HG03575 (cell line): ENCODE data around the gene CDH13.

Experiments
- ATAC-seq: cut with Tn5 transposase; IDR thresholded peaks from one replicate; pipeline ENCODE4 v1.9.1; 2021; ENCODE audit not compliant: unreplicated experiment, insufficient number of reproducible peaks, low FRiP score; ENCODE audit errors: extremely low read depth

The CDH13 gene

GRCh38 chr16:82671741-82672140 is 45.0 kb downstream of the CDH13 start:
- no peak for ATAC-seq

DNA sequence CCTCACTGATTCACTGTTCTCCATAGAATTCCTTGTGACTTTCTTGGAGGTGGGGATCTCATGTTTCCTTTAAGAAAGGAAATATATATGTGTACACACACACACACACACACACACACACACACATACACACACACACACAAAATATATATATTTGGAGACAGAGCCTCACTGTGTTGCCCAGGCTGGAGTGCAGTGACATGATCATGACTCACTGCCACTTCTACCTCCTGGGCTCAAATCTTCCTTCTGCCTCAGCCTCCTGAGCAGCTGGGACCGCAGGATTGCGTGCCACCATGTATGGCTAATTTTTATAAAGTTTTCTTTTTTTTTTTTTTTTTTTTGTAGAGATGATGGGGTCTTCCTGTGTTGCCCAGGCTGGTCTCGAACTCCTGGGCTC is 45.9 kb downstream of the CDH13 start:
- ATAC-seq, result no peak

DNA sequence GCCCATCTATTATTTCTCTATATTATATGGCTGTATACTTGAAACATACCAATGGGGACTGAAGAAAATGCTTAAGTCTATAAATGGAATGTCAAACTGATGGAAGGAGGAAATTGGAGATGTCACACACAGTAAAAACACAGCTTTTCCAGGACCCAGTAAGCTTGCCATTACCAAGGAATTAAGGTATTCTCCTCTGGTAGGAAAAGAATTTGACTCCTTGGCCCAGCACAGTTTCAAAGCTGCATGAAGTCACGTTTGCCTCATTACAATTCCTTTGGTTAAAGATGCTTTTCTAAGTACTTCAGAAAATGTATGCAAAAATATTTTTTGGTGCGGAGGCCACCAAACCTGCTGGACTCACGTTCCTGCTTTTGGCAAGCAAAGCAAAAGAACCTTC is 48.5 kb downstream of the CDH13 start:
- no peak for ATAC-seq

- ATAC-seq, result no peak
Measured at GRCh38 chr16:82681592-82681991, 54.8 kb downstream of the CDH13 start.

DNA sequence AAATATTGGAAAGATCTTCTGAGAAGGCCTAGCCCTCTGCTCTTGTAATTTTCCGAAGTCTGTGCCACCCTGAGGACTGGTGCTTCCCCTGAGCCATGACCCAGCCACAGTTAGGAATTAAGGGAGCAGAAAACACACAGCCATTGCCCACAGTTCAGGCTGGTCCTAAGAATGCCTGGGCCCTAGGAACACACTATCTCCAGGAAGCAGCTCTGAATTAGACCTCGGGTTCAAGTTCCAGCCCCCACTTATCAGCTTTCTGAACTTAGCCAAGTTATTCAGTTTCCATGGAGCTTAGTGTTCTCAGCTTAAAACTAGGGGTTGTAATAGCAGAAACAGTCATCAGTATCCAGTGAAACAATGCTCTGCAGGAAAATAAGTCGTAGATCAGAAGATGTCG is 56.0 kb downstream of the CDH13 start:
- ATAC-seq, result no peak

GRCh38 chr16:82684256-82684655 is 57.5 kb downstream of the CDH13 start:
- ATAC-seq, result no peak

DNA sequence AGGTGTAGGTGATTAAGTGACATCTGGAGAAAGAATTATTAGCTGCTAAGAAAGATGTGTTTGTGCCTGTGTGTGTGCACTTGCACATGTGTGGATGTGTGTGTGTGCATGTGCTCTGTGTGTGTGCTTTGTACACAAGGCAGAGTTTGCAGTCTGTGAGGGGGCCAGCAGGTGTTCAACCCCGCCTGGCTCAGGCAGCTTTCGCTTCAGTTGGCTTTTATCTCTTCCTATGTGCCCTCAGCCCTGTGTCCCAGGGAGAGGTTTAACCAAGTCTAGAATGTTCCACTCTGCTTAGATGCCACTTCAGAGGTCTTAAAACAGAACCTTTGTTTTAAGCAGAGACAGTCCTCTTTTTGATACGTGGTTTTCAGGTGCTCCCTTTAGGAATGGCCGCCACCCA is 58.8 kb downstream of the CDH13 start:
- ATAC-seq, result no peak

DNA sequence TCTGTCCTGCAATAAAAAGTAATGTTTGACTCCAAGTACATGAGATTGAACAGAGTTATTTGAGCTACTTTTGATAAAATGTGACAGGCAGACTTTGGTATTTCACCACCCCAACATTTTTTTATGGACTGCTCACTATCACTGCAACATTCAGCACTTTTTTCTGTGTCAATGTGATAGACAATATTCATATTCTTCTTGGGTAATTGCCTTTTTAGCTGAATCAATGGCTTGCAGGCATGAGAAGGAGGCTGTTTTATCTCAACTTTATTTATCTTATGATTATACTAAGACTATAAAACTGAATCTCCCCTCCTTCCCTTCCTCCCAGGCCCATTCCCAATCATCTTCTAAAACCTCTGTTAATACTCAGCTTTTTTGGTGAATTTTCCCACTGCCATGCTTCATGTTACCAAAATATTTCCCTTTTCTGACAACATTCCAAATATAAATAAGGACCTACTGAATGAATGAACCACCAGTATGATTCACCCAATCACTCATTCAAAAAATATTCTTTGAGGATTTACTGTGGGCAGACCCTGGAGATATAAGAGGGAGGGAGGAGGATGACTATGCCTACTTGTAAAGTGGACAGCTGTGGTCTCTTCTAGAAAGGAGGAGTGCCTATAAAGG is 67.6 kb downstream of the CDH13 start:
- ATAC-seq, result no peak

- no peak for ATAC-seq
Measured at GRCh38 chr16:82695806-82696205, 69.0 kb downstream of the CDH13 start.

GRCh38 chr16:82699260-82699659 is 72.5 kb downstream of the CDH13 start:
- ATAC-seq, result no peak

DNA sequence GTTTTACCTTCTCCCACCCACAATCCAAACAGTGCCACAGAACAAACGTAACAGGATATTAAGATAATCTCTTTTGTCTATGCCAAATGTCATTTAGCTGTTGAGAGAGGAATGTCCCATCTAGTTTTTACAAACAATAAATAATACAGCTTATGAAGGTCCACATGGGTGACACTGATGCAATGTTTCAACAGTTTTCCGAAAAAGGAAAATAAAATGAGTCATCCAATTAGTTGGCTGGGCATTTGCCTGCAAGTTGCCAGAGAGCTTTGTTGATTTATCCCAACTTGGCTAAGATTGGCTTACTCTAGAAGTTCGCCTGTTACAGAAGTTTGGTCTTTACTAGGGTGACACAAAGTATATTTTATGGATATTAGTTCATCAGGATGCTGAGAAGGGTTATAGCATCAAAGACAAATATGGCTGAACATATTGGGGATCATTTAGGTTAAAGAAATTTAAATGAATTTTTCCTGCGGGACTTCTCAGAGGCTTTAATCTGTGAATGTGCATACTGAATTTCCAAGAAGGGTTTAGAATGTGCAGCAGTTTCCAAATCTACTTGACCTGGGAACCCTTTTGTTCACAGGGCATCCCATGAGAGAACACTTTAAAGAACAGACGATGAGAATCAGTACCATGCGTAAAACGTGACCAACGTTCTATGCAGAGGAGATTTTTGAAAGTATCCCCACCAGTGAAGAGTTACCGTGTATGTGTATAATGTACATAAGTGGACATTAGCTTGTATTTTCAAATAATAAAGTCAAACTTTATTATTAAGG is 73.1 kb downstream of the CDH13 start:
- no peak for ATAC-seq

DNA sequence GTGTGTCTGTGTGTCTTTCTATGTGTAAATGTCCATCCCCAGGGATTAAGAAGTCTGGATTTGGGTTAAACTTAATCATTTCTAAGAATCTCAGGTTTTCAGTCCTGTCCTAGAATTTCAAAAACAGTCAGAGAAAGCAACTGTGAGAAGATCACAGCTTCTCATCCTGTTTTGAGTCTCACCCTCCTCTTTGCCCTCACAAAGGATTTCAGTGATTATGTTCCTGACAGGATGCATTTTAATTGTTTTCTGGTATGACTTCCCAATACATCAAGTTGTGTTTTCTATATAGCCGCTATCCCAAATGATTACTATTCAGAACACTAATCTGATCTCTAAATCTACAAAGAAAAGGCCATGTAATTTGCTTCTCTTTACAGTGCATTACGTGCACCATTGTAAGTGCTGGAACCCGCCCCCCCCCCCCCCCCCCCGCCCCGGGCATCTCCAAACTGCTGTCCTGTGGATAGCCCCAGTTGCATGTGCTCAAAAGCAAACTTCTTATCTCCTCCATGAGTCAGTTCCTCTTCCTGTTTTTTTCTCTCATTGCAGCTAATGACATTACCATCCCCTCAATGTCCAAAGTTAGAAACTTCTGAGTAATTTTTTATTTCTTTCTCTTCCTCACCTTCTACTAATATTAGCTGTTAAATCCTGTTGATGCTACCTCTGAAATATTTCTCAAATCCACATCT is 73.9 kb downstream of the CDH13 start:
- ATAC-seq, result no peak

DNA sequence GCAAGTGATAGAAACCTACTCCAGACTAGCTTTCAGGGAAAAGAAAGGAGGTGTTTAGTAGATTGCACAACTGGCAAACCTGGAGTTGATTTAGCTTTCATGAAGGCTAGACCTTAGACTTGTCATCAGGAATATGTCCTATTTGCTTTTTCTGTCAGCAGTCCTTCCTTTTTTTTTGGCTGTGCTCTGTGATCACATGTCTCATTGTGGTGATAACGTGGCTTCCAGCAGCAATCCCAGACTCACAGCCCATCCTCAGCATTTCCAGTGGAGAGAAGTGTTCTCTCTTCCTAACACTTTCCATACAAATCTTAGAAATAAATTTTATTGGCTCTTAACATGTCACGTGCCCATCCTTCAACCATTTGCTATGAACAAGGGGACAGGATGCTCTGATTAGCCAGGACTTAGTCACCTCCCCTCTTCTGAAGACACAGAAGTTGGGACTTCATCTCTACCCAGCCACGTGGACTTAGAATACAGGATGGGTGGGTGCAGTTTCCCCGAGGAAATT is 74.7 kb downstream of the CDH13 start:
- no peak for ATAC-seq

DNA sequence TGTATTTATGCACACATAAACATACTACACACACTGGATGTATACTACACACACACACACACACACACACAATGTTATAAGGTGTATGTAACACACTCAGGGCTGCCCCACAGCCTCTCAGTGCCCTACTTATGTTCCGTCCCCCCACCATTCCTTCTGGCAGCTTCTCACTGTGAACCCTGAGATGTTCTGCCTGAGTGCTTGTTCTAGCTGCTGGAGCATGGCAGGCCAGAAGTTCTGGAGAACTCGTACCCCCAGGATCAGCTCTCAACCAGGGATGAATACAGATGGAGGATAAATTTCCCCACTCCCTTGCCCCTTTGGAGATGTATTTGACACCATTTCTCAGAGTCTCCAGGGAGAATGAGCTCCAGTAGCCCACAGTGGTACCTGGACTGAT is 76.4 kb downstream of the CDH13 start:
- ATAC-seq, result no peak

DNA sequence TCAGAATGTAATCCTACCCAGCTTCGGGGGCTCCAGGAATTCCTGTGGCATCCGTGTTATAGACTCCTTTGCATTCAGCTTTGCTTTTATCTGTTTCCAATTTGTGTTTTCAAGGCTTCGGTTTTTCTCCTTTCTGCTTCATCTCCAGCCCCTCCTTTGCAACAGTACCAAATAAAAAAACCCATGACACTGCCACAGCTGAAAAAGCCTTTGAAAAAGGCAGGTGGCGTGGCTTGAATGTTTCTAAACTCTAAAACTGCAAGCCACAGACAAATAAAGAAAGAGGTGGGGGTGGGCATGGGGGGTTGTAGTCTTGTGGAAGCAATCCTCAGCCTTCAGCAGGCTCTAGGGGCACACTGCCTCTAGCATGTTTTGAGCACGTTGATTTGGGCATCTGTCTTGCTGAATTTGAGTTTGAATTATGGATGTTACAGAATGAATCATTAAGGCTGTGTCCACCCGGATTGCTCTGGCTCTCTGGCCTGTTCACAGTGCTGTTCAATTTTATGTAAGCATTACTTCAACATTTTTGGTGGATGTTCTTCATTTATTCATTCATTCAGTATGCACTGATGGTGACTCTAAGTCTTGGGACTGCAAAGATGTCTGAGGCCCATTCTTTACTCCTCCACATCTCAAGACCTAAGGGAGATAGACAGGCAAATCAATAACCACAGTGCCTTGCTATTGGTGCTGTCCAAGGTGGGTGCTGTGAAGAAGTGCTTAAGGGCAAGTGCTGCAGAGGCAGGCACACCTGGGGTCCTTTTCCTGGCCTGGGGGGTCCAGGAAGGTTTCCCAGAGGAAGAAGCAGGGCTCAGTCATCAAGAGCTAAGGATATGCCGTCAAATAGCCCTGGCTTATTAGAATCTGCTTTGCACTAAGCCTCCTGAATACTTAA is 77.4 kb downstream of the CDH13 start:
- no peak for ATAC-seq

DNA sequence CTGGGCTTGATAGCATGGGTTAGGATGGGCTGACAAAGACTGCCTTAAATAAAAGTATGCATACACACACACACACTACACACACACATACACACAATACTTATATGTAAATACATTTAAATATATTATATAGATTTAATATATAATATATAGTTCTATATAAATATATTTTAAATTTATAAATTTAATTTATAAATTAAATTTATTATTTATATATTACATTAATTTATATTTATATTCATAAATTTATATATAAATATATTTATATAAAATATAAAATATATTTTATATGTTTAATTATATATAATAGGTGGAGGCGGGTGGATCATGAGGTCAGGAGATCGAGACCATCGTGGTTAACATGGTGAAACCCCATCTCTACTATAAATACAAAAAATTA is 83.2 kb downstream of the CDH13 start:
- no peak for ATAC-seq

DNA sequence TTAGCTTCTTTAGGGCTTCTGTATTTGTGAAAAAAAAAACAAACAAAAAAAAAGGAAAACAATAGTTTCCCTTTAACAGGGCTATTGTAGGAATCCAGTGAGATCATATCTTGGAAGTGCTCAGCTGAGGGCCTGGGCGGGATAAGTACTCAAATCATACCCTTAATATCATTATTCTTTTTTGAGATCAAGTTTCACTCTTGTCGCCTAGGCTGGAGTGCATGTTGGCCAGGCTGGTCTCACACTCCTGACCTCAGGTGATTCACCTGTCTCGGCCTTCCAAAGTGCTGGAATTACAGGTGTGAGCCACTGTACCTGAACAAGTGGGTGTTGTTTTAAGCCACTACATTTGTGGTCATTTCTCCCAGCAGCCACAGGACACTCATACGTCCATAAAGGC is 87.0 kb downstream of the CDH13 start:
- ATAC-seq, result no peak

- no peak for ATAC-seq
Measured at GRCh38 chr16:82715160-82715559, 88.4 kb downstream of the CDH13 start.

DNA sequence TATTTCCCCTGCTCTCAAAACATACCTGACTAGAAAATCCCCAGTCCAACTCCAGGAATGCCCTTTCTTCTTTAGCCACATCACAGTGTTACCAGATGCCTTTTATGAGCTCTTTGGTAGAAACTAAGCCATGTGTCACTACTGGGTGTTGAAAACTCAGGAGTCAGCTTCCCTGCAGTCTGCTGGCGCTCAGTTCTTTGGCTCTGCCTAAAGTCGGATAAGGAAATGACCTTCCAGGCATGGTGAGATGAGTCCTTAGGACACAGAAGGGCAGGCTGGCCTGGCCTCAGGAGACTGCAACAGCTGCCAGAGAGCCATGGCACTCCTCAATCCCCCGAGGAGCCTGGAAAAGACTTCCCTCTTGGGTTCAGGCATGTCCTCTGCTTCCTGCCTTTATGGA is 89.1 kb downstream of the CDH13 start:
- no peak for ATAC-seq
